ENCODE measurements around the gene MUSK. TPM values are rescaled to one million over a fixed set of nuclear protein-coding genes. Genes with fewer than 3 reads are reported as not detected.

The MUSK gene
- total and polyA plus RNA-seq, 2 of the 4 experiments (the other 2 are of a cell fraction), result 0.07 to 0.18 TPM

DNA sequence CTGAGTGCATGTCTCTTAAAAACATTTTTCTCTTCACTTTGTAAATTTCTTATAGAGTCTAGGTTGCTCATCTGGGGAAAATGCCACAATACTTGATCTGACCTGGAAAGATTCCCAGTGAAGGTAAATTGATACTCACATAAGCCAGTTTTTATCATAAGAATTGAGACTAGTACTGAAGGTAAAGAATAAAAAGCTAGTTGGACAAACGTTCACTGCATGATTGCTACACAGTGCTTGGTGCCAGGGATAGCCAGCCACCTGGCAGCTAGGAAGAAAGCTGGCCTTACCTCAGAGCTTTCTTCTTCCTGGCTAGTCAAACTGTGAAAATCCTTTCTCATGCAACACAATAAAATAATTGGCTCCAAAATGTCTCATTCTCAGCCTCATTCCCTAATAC is 77.1 kb downstream of the MUSK start:
- no TSS peak for BruUV-seq (replicated peaks)
- peaks cover 8% of the 10 kb centered on the region for H3K9me1 ChIP-seq (ENCODE audit: insufficient read depth, low read length)
- H3K79me1 ChIP-seq (ENCODE audit: low read depth in 1 of 2, low read length in 2 of 2), result peaks cover 0 to 5% of the 10 kb centered on the region in 2 experiments; a peak in 1 of 4 replicates
- dilution Hi-C loops (cut with HindIII; ENCODE audit: low sequenced_read_pairs, unreplicated experiment) (no loop called here), in situ Hi-C loops (cut with MboI; ENCODE audit: low sequenced_read_pairs) (no loop called here), intact Hi-C loops (cut with micrococcal nuclease) (loop anchor here (1.0 to 10.0 kb wide), 3 partner anchors 57 to 552 kb away; partner anchors contain the start of gene LPAR1)
- H2AFZ ChIP-seq (replicated peaks; ENCODE audit: low read length, poor library complexity), result no peak overlapping the region
- H4K8ac ChIP-seq (ENCODE audit: low read depth in 2 of 2, low read length in 2 of 2), result peak overlapping the region; percentile 51 to 97
- POLR2A ChIA-PET (ENCODE audit: unreplicated experiment), result no interaction called here
- peak overlapping the region; percentile 34 for H3K56ac ChIP-seq (ENCODE audit: extremely low read depth, insufficient read depth, low read length)
- H3K14ac ChIP-seq (replicated peaks; ENCODE audit: low read depth, low read length), result peak overlapping the region; percentile 95
- H3K23ac ChIP-seq (ENCODE audit: low read depth, low read length), result peak overlapping the region; percentile 40
- H3K4me3 ChIP-seq (ENCODE audit: insufficient read depth, low read depth, low read length), result no peak overlapping the region
- peak overlapping the region; percentile 89 for H4K91ac ChIP-seq (ENCODE audit: insufficient read depth, low read depth, low read length)
- CTCF ChIA-PET, result no interaction called here
- H3K9me3 ChIP-seq (ENCODE audit: control insufficient read depth, insufficient read depth, low read length), result no peaks in the 10 kb centered on the region
- peak overlapping the region; percentile 99 for H3K18ac ChIP-seq (ENCODE audit: low read depth, low read length)
- no peaks in the 10 kb centered on the region for H3K27me3 ChIP-seq (ENCODE audit: control insufficient read depth, insufficient read depth, low read length)
- no peaks in the 10 kb centered on the region for H3K36me3 ChIP-seq (ENCODE audit: control insufficient read depth, insufficient read depth, low read length)
- H3K4me2 ChIP-seq (ENCODE audit: low read depth, low read length), result peak overlapping the region; percentile 38
- H2BK5ac ChIP-seq (ENCODE audit: low read depth, low read length, poor library complexity, severe bottlenecking), result peak overlapping the region; percentile 99
- ATAC-seq (ENCODE audit: low read depth) (no peak), DNase-seq (peak; percentile 63)
- peak overlapping the region; percentile 77 for H3K4ac ChIP-seq (ENCODE audit: low read depth, low read length)
- TF ChIP-seq CEBPB (IDR thresholded peaks at IDR 0.05; ENCODE audit: low read depth, low read length), result peak; percentile 9; the same call in 1 of the 2 replicates
- TF ChIP-seq RAD21 (IDR thresholded peaks at IDR 0.05; ENCODE audit: low read length), result no peak
- peak overlapping the region; percentile 94 for H2AK5ac ChIP-seq (ENCODE audit: low read depth, low read length)
- WGBS, 2 experiments (ENCODE audit: extremely low coverage in 2 of 2, insufficient read length in 1 of 2), result no CpG with 5 or more reads among the region's 1 CpG
- peak overlapping the region; percentile 99 for H2BK15ac ChIP-seq (ENCODE audit: low read depth, low read length)
- H2AK9ac ChIP-seq (replicated peaks; ENCODE audit: low read depth, low read length, poor library complexity), result peak overlapping the region; percentile 53
- H4K5ac ChIP-seq (ENCODE audit: low read depth, low read length), result peak overlapping the region; percentile 94
- no peaks in the 10 kb centered on the region for H4K20me1 ChIP-seq (ENCODE audit: insufficient read depth, low read length)
- peak overlapping the region; percentile 84 for H2BK120ac ChIP-seq (ENCODE audit: low read depth, low read length)
- H3K4me1 ChIP-seq (ENCODE audit: control insufficient read depth, insufficient read depth, low read length), result peaks cover 20% of the 10 kb centered on the region
- H2BK20ac ChIP-seq (ENCODE audit: low read depth, low read length), result peak overlapping the region; percentile 82
- peak overlapping the region; percentile 100 for H3K27ac ChIP-seq (ENCODE audit: insufficient read depth, low read length)
- H3K9ac ChIP-seq (ENCODE audit: low read depth, low read length), result peak overlapping the region; percentile 81

Measured in IMR-90 (cell line).